T-helper 1 cell treated with Interleukin-12 subunit alpha and Interleukin-12 subunit beta and Interleukin-4 antibody, amounts not matched to agents 30 μg/mL and 1 μg/mL, for 36 hours (primary cell): ENCODE results near the gene CYP2A13.
"Not testable (repeated sequence)": the region's sequence is repeated elsewhere in the genome, so short reads cannot be mapped to it uniquely, and the experiment has no call there.

Experiments used
- H3K27ac Mint-ChIP-seq: one replicate; pipeline ENCODE4 v1.8.0; 2021; ENCODE audit warnings: mild to moderate bottlenecking, mixed read lengths
- H3K27me3 Mint-ChIP-seq: one replicate; pipeline ENCODE4 v1.8.0; 2021; ENCODE audit warnings: low read depth, mixed read lengths
- H3K36me3 Mint-ChIP-seq: one replicate; pipeline ENCODE4 v1.8.0; 2021; ENCODE audit warnings: low read depth, mixed read lengths
- H3K4me1 Mint-ChIP-seq: one replicate; pipeline ENCODE4 v1.8.0; 2021; ENCODE audit warnings: low read depth, mixed read lengths
- H3K4me3 Mint-ChIP-seq: one replicate; pipeline ENCODE4 v1.8.0; 2021; ENCODE audit warnings: mild to moderate bottlenecking, moderate library complexity, mixed read lengths
- H3K9me3 Mint-ChIP-seq: one replicate; pipeline ENCODE4 v1.8.0; 2021; ENCODE audit warnings: mixed read lengths

CYP2A13 gene, protein sequence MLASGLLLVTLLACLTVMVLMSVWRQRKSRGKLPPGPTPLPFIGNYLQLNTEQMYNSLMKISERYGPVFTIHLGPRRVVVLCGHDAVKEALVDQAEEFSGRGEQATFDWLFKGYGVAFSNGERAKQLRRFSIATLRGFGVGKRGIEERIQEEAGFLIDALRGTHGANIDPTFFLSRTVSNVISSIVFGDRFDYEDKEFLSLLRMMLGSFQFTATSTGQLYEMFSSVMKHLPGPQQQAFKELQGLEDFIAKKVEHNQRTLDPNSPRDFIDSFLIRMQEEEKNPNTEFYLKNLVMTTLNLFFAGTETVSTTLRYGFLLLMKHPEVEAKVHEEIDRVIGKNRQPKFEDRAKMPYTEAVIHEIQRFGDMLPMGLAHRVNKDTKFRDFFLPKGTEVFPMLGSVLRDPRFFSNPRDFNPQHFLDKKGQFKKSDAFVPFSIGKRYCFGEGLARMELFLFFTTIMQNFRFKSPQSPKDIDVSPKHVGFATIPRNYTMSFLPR

DNA sequence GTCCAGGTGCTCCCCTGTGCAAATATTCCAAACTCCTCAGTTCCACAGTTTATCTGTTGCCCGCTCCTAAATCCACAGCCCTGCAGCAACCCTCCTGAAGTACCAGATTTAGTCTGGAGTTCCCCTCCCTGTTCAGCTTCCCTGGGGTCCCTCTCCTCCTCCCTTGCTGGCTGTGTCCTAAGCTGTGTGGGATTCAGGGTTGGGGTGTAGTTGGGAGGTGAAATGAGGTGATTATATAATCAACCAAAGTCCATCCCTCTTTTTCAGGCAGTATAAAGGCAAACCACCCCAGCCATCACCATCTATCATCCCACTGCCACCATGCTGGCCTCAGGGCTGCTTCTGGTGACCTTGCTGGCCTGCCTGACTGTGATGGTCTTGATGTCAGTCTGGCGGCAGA lies at the start of gene CYP2A13:
Gene CYP2A13 (plus strand): TSS at position 301 of the 400 bp plus-strand sequence. CDS start 21 bp downstream, at position 322.
- no peaks in the 10 kb centered on the region for H3K9me3 Mint-ChIP-seq
- no peaks in the 10 kb centered on the region for H3K4me1 Mint-ChIP-seq
- no peaks in the 10 kb centered on the region for H3K36me3 Mint-ChIP-seq
- peaks cover 72% of the 10 kb centered on the region for H3K27me3 Mint-ChIP-seq
- H3K27ac Mint-ChIP-seq: no peak within 1 kb of the TSS
- H3K4me3 Mint-ChIP-seq: no peak within 1 kb of the TSS

DNA sequence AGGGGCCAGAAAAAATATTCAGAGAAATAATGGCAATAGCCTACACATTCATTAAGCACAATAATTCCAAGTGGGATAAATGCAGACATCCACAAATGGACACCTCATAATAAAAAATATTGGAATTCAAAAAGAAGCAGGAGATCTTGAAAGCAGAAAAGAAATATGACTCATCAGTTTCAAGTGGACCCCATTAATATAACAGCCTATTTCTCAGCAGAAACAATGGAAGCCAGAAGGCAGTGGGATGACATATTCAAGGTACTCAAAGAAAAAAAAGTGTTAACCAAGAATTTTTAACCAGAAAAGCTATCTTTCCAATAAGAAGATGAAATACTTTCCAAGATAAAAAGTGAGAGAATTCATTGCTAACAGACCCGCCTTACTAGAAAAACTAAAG lies 48.4 kb upstream of the CYP2A13 start:
- peaks cover 35% of the 10 kb centered on the region for H3K27me3 Mint-ChIP-seq
- H3K9me3 Mint-ChIP-seq: peaks cover 4% of the 10 kb centered on the region
- H3K36me3 Mint-ChIP-seq: no peaks in the 10 kb centered on the region
- H3K4me1 Mint-ChIP-seq: no peaks in the 10 kb centered on the region
- no peak overlapping the region for H3K4me3 Mint-ChIP-seq
- H3K27ac Mint-ChIP-seq: no peak overlapping the region

DNA sequence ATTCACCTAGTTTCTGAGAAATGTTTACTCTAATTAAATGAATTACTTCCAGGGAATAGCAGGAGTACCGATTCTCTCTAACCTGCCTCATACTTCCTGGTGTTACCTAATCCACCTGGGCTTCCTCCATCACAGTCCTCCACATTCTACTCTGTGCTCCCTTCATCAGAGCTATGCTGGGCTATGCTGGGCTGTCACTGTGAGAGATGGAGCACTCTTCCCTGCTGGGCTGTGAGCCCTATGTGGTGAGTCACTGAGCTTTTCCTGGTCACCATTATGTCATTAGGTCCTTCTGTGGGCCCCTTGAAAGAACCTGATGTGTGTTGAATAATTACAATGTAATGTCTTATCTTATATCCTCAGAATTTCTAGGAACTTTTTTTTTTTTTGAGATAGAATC lies 43.2 kb upstream of the CYP2A13 start:
- not testable (repeated sequence) for H3K27ac Mint-ChIP-seq, H3K36me3 Mint-ChIP-seq, H3K4me1 Mint-ChIP-seq, H3K9me3 Mint-ChIP-seq, H3K4me3 Mint-ChIP-seq
- H3K27me3 Mint-ChIP-seq: peaks cover 21% of the 10 kb centered on the region

DNA sequence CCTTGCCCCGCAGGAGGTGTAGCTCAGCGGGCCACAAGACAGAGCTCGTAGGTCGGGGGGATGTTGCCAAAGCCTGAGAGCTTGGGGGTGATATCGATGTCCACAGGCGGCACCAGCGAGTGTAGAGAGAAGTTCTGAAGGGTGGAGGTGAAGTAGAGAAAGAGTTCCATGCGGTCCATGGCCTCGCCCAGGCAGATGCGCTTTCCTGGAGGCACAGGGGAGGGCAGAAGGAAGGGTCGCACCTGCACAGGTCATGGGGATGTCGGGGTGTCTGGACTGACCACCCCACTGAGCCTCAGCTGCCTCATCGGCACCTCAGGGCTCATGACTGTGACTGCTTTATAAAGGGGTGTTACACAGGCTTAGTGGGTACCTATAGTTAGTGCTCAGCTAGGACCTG lies 37.8 kb upstream of the CYP2A13 start:
- no peak overlapping the region for H3K27ac Mint-ChIP-seq
- peaks cover 13% of the 10 kb centered on the region for H3K27me3 Mint-ChIP-seq
- H3K4me3 Mint-ChIP-seq: no peak overlapping the region
- no peaks in the 10 kb centered on the region for H3K4me1 Mint-ChIP-seq
- H3K9me3 Mint-ChIP-seq: no peaks in the 10 kb centered on the region
- no peaks in the 10 kb centered on the region for H3K36me3 Mint-ChIP-seq

DNA sequence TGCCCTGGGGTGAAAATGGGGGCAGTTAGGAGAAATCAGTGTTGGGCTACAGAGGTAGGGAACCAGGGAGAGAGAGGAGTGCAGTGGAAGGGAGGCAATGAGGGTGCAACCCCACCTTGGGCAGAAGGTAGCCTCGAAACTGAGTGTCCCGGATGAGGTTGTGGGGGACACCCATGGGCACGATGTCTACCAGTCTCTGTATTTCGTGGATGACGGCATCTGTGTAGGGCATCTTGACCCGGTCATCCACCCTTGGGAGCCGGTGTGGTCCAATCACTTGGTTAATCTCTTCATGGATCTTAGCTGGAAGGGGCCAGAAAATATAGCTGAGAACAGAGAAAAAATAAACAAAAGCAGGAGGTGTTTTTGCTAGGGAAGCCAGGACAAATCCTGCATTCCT lies 36.1 kb upstream of the CYP2A13 start:
- H3K4me3 Mint-ChIP-seq, H3K27ac Mint-ChIP-seq, H3K36me3 Mint-ChIP-seq, H3K4me1 Mint-ChIP-seq, H3K9me3 Mint-ChIP-seq: not testable (repeated sequence)
- peaks cover 18% of the 10 kb centered on the region for H3K27me3 Mint-ChIP-seq

DNA sequence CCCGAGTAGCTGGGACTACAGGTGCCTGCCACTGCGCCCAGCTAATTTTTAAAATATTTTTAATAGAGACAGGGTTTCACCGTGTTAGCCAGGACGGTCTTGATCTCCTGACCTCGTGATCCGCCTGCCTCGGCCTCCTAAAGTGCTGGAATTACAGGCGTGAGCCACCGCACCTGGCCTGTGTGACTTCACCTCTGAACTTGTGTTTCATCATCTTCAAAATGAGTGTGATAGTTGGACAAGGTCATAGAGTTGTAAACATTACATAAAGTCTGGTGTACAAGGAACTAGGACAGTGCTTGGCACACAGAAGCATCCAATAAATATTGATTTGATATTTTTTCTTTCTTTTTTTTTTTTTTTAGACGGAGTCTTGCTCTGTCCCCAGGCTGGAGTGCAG lies 34.9 kb upstream of the CYP2A13 start:
- not testable (repeated sequence) for H3K27ac Mint-ChIP-seq, H3K9me3 Mint-ChIP-seq, H3K36me3 Mint-ChIP-seq, H3K4me3 Mint-ChIP-seq, H3K4me1 Mint-ChIP-seq
- peaks cover 19% of the 10 kb centered on the region for H3K27me3 Mint-ChIP-seq

DNA sequence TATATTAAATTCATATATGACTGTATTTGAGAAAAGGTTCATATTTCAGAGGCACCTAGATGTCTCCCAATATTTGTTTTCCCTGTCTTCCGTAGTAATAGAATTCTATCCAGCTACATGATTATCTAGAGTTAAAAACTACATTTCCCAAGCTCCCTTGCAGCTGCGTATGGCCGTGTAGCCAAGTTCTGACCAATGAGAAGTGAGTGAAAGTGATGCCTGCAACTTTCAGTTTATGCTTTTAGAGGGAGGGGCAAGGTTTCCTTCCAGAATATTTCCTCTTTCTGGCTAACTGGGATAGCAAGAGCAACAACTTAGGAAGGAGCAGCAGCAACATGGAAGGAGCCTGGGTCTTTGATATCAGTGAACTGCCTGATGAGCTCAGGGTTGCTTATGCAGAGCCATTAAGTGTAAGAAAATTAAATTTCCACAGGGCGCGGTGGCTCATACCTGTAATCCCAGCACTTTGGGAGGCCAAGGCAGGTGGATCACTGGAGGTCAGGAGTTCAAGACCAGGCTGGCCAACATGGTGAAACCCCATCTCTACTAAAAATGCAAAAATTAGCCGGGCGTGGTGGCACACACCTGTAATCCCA lies 23.2 kb upstream of the CYP2A13 start:
- no peak overlapping the region for H3K27ac Mint-ChIP-seq
- H3K4me3 Mint-ChIP-seq: no peak overlapping the region
- peaks cover 51% of the 10 kb centered on the region for H3K27me3 Mint-ChIP-seq
- no peaks in the 10 kb centered on the region for H3K4me1 Mint-ChIP-seq
- H3K9me3 Mint-ChIP-seq: no peaks in the 10 kb centered on the region
- no peaks in the 10 kb centered on the region for H3K36me3 Mint-ChIP-seq

DNA sequence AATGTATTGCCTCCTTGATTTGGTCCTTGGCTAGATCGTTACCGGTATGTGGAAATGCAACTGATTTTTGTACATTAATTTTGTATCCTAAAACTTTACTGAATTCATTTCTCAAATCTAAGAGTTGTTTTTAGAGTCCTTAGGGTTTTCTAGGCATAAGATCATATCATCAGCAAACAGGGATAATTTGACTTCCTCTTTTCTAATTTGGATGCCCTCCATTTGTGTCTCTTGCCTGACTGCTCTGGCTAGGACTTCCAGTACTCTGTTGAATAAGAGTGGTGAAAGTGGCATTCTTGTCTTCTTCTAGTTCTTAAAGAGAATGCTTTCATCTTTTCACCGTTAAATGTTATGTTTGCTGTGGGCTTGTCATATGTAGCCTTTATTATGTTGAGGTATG lies 12.0 kb upstream of the CYP2A13 start:
- Mint-ChIP-seq H3K27me3 (peaks cover 55% of the 10 kb centered on the region), H3K27ac (no peak overlapping the region), H3K4me3 (no peak overlapping the region), H3K4me1 (no peaks in the 10 kb centered on the region), H3K9me3 (peaks cover 9% of the 10 kb centered on the region), H3K36me3 (no peaks in the 10 kb centered on the region)

DNA sequence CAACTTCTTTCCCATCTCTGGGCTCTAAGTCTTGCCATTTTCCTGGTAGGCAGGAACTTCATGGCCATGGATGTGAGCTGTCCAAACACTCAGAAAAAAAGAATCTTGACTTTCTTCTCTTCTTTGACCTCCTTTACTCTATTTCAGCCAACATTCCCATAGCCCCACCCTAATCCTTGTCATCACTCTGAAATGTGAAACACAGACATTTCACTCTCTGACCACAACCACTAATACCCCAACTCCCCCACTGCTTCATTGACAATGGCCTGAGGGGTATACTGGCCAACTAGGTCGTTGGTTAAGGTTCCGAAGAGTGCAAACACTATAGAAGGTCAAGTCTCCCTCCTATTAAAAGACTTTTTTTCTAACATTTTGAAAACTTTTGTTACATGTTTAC lies 4.7 kb upstream of the CYP2A13 start:
- Mint-ChIP-seq H3K27me3 (peaks cover 54% of the 10 kb centered on the region), H3K4me1 (no peaks in the 10 kb centered on the region), H3K36me3 (no peaks in the 10 kb centered on the region), H3K9me3 (peaks cover 11% of the 10 kb centered on the region), H3K27ac (no peak overlapping the region), H3K4me3 (no peak overlapping the region)

DNA sequence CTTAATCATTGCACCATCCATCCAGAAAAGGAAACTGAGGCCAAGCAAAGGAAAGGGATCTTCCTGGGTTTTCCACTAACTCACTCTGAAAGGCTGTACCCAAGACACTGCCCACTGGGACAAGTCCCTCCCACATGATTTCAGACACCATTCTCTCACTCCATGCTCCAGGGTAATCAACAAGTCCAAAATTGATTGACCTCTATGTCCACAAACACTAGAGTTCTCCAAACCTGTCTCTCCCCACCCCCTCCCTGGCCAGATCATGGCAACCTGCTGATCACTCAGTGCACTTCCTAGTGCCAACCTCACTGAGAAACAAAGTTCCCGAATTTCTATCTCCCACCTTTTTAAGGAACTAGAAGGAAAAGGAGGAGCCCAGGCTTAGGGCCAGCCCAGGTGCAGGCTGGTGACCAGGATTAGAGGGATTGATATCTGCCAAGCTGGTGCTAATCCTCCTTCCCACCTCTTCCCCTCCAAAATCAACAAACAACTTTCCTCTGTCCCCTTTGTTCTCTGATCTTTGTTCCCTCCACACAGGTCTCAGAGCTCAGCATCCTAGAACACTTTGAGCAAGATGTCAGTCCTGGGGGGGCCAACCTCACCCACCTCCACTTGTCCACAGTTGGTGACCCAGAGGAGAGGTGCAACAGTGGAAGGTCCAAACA lies 2.4 kb upstream of the CYP2A13 start:
- H3K4me3 Mint-ChIP-seq: no peak overlapping the region

DNA sequence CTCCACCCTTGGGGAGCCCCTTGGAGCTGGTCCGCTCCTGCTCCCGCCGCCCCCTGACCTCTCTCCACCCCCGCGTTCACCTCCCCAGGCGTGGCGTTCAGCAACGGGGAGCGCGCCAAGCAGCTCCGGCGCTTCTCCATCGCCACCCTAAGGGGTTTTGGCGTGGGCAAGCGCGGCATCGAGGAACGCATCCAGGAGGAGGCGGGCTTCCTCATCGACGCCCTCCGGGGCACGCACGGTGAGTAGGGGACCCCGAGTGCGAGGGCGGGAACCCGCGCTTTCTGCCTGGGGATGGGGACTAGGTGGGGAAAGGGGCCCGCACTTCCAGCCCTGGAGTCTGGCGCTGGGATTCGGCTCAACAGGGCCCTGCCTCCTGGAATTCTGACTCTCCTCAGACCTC lies 1.7 kb downstream of the CYP2A13 start:
- Mint-ChIP-seq H3K4me1 (no peaks in the 10 kb centered on the region), H3K27me3 (peaks cover 72% of the 10 kb centered on the region), H3K27ac (no peak overlapping the region), H3K36me3 (no peaks in the 10 kb centered on the region), H3K9me3 (no peaks in the 10 kb centered on the region), H3K4me3 (no peak overlapping the region)

More for the DNA sequence above, 2.4 kb upstream of the CYP2A13 start:
- peaks cover 61% of the 10 kb centered on the region for H3K27me3 Mint-ChIP-seq
- H3K27ac Mint-ChIP-seq: no peak overlapping the region
- H3K9me3 Mint-ChIP-seq: peaks cover 6% of the 10 kb centered on the region
- H3K36me3 Mint-ChIP-seq: no peaks in the 10 kb centered on the region
- no peaks in the 10 kb centered on the region for H3K4me1 Mint-ChIP-seq

DNA sequence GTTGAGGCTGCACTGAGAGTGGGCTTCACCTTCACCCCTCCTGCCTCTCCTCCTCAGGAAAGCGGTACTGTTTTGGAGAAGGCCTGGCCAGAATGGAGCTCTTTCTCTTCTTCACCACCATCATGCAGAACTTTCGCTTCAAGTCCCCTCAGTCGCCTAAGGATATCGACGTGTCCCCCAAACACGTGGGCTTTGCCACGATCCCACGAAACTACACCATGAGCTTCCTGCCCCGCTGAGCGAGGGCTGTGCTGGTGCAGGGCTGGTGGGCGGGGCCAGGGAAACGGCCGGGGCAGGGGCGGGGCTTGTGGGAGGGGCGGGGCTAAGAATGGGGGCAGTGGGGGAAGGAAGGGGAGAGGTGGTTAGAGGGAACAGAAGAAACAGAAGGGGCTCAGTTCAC lies 7.5 kb downstream of the CYP2A13 start:
- Mint-ChIP-seq H3K27ac (no peak overlapping the region), H3K27me3 (peaks cover 33% of the 10 kb centered on the region), H3K36me3 (no peaks in the 10 kb centered on the region), H3K4me1 (no peaks in the 10 kb centered on the region), H3K4me3 (no peak overlapping the region), H3K9me3 (no peaks in the 10 kb centered on the region)

DNA sequence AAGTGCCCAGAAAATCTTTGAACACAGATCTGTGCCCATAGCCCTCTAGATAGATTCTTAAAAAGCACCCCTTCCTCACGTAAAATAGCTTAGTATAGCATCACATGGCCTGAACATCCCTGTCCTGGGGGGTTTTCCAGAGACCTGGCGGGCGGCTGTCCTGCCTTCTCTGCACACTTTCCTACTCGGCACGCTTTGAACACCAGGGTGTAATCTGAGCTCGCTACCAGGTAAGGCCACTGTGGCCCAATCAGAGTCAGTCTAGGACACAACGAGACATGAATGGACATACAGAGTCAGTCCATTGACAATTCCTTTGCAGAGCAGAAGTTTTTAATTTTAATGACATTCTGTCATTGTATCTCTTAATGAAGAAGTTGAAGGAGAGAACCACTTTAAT lies 8.1 kb downstream of the CYP2A13 start:
- Mint-ChIP-seq H3K27ac (no peak overlapping the region), H3K36me3 (no peaks in the 10 kb centered on the region), H3K9me3 (peaks cover 2% of the 10 kb centered on the region), H3K4me3 (no peak overlapping the region), H3K4me1 (no peaks in the 10 kb centered on the region), H3K27me3 (peaks cover 32% of the 10 kb centered on the region)

DNA sequence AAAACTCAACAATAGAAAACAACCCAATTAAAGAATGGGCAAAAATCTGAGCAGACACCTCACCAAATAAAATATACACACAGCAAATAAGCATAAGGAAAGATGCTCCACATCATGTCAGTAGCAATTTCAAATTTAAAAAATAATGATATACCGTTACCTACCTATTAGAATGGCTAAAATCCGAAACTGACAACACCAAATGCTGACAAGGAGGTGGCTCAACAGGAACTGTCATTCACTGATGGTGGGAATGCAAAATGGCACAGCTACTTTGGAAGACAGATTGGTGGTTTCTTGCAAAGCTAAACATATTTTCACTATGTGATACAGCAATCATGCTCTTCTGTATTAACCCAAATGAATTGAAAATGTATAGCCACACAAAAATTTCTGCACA lies 9.1 kb downstream of the CYP2A13 start:
- no peaks in the 10 kb centered on the region for H3K36me3 Mint-ChIP-seq
- peaks cover 12% of the 10 kb centered on the region for H3K9me3 Mint-ChIP-seq
- no peaks in the 10 kb centered on the region for H3K4me1 Mint-ChIP-seq
- no peak overlapping the region for H3K27ac Mint-ChIP-seq
- H3K27me3 Mint-ChIP-seq: peaks cover 32% of the 10 kb centered on the region
- no peak overlapping the region for H3K4me3 Mint-ChIP-seq

DNA sequence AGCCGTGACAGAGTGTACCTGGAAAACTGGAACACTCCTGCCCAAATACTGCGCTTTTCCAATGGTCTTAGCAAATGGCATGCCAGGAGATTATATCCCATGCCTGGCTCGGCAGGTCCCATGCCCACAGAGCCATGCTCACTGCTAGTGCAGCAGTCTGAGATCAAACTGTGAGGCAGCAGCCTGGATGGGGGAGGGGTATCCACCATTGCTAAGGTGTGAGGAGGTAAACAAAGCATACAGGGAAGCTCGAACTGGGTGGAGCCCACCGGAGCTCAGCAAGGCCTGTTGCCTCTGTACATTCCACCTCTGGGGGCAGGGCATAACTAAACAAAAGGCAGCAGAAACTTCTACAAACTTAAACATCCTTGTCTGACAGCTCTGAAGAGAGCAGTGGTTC lies 10.5 kb downstream of the CYP2A13 start:
- Mint-ChIP-seq H3K4me1 (no peaks in the 10 kb centered on the region), H3K36me3 (no peaks in the 10 kb centered on the region), H3K27me3 (peaks cover 27% of the 10 kb centered on the region), H3K4me3 (no peak overlapping the region), H3K27ac (no peak overlapping the region), H3K9me3 (peaks cover 14% of the 10 kb centered on the region)
